GM21423 (cell line): Measurements from ENCODE around the gene ADAMTS5.

Experiments used
- ATAC-seq: cut with Tn5 transposase; IDR thresholded peaks from one replicate; pipeline ENCODE4 v1.9.1; 2021; ENCODE audit warnings: mild to moderate bottlenecking, moderate library complexity; ENCODE audit not compliant: unreplicated experiment

ADAMTS5 gene

DNA sequence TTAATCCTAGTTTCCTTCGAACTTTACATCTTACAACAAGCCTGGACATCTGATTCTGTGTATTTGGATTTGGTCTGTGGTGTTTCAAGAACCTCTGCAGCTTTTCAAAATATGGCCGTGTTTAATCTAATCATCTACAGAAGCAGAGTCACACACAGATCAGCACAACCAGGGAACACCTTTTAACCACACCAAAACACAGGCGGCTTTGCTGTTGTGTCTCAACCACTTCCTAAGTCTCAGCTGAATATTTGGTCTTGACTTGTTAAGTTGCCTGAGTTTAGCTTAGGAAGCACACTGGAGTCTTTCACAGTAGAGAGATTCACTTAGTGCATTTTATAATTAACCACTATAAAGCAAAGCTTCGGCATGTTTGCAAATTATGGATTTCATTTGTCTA lies 17.1 kb downstream of the ADAMTS5 start:
- no peak for ATAC-seq

DNA sequence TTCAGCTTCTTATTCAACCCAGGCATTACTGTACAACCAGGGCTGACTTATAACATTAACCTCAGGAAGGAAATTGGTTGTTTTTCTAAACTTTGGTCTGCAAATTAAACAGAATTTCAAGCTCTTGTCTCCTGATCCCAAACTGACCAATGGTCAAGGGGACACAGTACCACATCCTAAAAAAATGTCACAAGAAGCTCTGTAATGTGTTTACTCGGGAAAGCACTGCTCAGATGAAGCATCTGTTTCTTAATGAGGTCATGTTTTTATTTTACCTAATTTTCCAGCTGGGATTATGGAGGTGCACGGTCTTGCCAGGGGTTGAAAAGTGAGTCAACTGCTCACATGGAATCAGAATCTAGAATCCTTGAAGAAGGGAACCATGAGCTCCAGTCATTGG lies 18.7 kb downstream of the ADAMTS5 start:
- ATAC-seq: no peak

DNA sequence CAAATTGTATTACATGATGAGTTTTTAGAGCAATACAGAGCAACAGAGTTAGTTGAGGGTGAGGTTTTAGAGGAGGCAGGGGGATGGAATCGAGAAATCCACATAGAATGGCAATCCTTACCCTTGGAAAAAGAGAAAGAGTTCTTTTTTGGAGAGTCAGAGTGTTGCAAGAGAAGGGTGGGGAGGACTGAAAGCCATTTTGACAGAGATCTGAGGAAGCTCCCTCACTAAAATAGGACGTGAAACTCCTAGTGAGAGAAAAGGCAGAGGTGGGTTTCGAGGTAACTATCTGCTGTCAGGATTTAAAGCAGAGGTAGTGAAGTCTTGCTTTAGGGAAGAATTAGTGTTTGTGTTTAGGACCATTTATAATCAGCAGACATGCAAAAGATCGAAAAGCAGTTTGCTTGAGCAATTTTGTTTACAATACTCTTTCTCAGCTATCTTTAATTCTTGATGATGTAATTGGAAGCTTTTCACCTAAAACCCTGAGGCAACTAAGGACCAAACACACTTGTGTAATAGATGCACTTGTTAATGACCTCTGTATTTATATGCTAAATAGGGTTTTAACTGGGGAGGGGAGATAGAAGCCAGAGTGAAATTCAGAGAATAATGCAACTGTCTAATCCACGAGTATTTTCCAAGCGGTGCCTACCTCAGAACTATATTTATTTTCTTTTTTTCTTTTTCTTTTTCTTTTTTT lies 20.0 kb downstream of the ADAMTS5 start:
- no peak for ATAC-seq

DNA sequence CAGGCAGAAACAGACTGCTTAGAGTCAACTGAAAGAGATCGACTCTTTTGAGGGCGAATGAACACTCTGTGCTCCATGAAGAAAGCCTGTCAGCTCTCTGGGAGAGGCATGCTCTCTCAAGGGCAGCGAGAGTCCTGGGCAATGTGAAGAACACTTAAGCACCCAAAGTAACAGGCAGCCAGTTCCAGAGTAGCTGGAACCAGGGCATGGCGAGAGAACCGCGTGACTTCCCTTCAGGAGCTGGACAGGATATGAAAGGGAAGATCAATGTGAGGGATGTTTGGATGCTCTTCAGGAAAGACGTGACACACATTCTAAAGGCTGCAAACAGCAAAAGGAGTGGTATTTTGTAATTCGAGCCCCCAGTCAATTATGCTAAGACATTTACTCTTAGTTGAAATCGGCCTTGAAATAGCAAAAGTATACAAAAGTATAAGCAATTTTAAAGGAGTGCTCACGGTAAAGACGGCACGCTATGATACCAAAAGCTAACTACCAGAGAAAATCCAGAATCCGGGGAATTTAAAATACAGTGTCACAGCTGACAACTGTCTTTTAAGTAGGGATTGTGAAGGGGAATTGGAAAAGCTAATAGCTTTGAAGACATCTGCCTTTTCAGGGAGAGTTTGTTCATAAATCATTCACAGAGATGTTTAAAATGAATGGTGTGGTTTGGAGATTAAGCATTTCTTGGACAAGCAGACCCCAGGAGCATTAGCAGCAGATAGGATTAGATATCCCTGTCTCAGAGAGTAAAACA lies 20.8 kb downstream of the ADAMTS5 start:
- ATAC-seq: no peak

DNA sequence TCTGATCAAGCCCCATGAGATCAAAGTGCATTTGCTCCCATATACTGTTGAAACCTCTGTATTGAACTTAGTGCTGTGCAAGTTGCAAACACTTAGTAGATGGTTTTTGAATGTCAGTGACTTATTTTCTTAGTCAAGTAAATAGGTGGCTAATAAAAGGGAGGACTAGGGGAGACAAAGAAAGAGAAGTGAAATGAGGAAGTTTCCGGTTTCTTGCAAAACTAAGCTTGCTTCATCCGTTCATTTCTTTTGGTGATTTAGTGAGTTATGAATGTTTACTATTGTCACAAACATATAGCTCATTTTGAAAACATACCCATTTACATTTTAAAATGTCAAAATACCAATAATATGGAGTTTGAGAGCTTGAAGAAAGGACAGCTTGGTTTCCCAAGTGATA lies 23.0 kb downstream of the ADAMTS5 start:
- ATAC-seq: no peak

DNA sequence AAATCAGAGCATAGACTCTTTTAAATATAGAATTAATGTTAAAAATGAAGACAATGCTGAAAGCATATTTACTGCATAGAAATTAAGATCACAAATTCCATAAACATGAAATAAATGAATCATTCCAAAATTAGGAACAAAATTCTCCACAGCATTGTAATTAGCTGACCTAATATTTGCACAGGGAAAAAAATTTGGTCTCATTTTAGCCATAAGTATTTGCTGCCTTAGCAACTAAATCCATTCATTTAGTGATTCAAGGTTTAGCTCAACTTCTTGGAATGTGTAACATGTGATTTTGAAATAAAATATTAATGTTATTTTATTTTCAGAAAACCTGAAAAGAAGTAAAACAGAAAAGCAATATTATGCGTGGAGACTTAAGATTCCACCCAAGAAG lies 25.5 kb downstream of the ADAMTS5 start:
- no peak for ATAC-seq

DNA sequence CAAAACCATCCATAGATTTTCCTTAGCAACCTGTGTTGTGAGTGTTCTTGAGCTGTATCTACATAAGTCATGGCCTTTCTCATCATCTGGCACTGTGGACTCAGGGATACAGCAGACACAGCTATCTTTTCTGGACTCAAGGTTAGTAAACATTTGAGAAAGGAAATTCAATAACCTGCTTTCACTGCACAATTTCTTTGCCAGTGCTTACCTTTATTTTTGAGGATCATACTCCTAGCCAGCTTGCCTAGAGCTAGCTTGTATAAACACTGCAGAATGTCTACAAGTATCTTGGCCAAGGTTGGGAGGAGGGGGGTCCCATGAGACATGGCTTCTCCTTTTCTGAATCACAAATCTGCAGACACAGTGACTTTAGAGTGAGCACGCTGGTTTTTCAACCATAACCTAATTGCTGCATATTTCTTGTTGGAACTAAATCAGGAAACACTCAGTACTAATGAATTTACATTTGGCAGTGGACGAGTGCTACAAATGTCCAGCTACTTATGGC lies 27.2 kb downstream of the ADAMTS5 start:
- ATAC-seq: no peak

DNA sequence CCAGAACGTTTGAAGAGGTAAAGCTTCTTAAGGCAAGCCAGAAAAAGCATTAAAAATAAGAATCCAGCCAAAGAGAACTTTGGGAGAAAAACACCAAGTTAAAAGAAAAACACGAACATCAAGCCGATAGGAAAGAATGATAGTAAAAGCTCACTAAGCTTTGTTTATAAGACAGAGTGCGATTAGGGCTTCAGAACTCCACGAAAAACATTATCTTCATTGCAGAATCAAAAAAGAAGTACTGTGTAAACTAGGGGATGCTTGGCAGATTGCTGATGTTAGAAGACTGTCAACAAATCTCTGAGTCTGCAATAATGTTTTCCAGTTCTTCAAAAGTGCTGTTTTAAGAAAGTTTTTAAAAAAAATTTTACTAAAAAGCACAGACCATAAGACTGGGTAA lies 30.2 kb downstream of the ADAMTS5 start:
- no peak for ATAC-seq

DNA sequence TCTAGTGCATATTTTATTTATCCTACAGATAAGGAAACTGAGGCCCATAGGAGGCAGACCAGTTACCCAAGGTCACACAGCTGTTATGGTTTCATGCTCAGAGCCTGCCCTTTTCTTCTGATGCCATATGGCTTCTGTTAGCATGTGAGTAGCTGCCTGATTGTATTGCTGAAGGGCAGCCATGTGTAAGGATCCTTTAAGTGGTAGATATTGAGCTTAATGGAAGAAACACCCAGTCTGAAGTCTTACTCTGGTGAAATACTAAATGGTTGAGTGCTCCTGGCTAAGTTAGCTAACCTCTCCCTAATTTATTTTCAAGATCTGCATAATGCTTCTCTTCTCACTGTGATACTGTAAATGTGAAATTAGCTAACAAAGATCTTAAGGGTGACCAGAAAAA lies 30.9 kb downstream of the ADAMTS5 start:
- no peak for ATAC-seq

DNA sequence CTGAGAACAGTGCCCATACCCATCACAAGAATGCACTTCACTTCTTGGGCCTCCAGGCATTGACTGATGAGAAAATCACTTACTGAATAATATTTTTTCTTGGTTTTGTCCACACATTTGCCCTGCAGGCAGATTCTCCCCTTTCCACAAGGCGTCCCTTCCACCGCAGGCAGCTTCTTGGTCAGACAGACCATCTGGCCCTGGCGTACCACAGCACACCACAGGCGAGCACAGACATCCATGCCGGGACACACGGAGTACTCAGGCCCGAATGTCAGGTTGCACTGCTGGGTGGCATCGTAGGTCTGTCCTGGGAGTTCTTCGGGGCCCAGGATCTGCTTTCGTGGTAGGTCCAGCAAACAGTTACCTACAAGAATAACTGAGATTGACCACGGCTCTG lies 32.5 kb downstream of the ADAMTS5 start:
- ATAC-seq: no peak

DNA sequence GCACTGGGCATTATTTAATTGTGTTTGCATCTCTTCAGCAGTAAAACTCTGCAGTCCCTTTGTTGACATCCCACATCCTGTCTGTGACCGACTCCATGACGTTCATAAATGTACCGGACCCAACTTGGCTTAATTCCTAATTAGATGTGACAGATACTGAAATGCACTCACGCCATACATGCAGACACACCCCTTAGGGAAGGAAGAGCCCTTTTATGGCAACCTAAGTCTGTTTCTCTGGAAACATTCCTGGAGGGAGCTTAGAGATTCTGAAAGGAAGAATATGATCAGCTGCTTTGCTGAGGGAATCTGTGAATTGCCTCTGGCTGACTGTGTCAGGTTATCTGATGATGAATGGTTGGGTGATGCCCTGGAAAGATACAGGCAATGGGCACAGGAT lies 33.4 kb downstream of the ADAMTS5 start:
- ATAC-seq: no peak

DNA sequence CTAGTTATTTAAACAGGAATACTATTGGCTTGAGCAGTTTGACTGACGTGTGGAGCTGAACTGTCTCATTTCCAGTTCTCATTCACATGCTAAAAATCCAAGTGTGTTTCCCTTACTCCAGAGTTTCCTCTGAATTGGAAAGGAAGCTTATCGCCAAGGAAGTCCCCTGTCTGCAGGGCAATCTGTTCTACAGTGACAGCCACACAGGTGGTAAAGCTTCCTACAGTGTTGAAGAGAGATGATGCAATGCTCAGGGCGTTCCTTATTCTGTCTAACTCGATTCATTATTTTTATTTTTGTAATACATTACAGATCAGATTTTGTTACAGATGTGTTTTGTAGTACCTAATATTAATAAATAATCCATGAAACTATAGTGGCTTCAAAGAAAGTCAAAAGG lies 41.3 kb downstream of the ADAMTS5 start:
- no peak for ATAC-seq

DNA sequence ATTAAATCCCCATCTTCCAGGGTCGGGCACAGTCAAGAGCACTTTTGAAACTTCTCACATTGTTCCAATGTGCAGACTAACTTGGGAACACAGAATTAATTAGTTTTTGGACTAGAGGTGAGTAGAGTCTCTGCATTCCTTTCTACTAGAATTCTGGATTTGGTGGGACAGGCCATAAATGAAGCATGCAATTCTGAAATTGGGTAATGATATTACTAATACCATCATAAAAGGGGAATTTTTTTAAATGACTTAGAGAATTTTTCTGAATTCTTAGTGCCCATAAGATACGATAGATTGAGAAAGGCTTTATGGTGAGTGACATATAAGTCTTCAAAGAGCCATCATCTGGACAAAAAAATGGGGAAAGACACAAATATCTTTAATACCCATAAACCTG lies 41.8 kb downstream of the ADAMTS5 start:
- ATAC-seq: no peak

DNA sequence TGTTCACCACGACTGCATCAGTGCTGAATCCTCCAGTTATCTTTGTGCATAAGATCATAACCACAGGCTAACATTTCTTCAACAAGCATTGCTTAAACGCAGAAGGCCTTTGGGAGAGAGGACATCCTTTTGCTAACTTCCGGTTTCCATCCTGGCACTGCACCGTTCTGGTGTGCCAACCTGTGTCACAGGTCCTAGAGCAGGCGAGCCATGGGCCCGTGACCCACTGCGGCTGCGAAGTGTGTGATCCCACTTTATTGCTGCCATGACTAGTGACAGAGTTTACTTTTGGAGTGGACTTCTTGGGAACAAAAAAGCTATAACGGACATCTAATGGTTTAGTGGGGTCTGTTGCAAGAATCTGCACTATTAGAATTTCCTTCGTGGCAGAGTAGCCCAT lies 42.9 kb downstream of the ADAMTS5 start:
- no peak for ATAC-seq

DNA sequence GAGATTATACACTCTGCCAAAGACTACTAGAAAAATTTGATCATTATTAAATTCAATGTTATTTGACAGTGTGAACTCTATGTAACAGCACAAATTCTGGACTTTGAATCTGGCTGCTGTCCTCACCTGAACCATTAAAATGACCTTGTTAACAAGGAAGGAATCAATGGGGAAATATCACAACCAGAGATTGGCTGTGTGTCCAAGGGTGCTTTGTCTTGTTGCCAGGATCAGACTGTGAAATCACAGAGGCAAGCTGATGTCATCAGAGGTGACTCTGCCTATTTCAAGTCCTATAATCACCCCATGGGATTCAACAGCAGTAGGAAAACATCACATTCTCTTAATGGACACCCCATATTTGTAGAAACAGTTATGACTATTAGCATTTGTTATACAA lies 46.8 kb downstream of the ADAMTS5 start:
- ATAC-seq: no peak

DNA sequence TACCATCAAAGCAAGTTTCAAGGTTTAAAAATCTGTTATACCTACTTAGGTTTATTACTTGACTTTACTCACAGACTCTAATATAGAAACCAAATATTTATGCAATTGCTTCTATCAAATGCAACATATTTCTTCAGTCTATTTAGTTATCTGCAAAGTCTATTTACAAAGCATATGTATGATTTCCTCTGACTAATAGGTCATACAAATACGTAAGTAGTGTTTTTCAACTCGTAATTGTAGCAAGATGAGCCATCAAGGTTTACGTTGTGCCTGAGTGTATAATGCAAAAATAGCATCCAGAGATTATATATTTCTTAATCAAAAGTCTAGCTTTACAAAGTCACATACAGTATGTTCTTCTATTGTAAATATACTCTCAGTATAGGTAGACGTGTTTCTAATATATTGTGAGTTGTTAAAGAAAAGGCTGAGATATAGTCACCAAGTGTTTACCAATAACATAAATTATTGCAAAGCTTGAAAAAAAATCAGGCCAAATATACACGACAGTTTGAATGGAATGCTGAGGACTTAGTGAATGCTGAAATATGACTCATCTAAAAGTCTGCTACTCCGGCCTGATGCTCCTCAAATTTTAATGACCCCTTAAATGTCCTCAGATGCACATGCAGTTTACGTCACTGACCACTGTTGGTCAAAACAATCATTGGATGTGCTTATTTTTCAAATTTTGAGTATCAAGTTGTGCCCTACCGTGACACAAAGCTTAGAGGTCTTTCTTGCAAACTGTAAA lies 48.4 kb downstream of the ADAMTS5 start:
- ATAC-seq: no peak

DNA sequence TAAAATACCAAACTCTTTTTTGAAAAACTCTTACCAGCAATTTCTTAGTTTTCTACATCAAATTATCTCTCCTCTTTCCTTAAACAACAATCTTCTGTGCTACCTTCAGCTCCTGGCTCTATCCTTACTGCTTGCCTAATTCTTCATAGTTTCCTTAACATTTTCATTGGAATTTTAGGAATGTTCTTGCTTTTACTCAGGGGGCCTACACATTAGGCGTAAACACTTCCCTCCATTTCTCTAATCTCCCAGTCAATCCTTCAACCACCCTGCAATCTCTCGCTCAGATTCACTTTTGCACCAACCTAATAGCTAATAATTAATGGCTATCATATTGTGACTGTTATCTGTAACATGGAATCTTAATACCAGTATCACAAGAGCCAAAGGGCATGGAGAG lies 50.1 kb downstream of the ADAMTS5 start:
- no peak for ATAC-seq

DNA sequence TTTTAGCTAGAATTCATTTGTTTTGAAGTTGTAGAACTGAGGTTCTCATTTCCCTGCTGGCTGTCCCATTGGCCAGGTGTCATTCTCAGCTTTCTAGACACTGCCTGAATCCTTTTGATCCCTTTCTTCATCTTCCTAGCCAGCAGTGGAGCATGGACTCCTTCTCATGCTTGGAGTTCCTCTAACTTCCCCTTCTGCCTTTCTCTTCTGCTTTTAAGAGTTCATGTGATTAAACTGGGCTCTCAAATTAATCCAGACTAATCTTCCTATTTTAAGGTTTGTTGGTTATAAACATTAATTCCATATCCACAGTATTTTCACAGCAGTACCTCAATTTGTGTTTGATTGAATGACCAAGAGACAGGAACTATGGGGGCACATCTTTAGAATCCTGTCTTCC lies 52.3 kb downstream of the ADAMTS5 start:
- no peak for ATAC-seq

DNA sequence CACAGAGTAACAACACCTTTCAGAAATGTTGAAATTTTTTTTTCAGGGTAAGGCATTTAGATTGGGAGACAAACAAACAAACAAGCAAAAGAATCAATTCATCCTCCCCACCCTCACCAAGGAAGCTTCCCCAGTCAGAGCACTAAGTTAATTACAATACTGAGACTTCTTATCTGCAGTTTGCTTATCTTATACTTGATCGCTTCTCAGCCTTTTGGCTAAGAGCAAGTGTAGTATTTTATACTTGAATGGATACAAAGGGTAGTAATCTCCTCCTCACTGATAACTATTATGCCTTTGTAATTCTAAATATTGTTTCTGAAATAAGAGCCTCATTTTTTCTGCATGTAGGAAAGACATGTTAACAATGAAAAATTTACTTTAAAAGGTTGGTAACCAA lies 54.4 kb downstream of the ADAMTS5 start:
- ATAC-seq: no peak

DNA sequence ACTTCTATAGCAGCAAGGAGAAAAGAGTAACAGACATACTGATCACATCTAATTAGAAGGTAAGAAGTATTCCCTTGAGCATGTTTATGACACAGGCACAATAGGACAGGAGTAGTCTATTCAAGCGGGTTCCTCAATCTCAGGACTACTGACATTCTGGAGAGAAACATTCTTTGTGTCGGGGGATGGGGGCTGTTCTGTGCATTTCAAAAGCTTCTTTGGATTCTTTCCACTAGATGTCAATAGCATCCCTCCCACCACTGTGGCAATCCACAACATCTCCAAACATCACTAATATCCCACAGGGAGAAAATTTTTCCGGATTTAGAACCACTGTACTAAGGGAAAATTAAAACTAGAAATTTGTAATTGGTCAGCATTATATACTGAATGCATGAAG lies 56.9 kb downstream of the ADAMTS5 start:
- ATAC-seq: no peak

DNA sequence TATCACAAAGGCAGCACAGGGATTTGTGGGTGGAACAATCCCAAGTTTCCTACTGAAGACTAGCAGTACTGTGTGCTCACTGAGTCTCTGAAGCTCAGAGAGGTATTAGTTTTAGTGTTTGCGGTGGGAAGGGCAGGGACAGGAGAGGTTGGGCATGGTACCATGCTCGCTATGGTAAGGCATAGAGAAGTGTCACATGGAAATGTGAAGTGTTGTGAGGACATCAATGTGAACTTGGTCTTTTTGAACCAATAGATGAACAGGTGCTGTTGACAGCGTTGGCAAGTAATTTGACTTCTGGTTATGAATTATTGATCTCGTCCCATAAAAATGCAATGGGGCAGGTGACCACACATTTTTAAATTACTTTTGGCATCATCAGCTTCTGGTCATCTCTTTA lies 65.9 kb downstream of the ADAMTS5 start:
- no peak for ATAC-seq

DNA sequence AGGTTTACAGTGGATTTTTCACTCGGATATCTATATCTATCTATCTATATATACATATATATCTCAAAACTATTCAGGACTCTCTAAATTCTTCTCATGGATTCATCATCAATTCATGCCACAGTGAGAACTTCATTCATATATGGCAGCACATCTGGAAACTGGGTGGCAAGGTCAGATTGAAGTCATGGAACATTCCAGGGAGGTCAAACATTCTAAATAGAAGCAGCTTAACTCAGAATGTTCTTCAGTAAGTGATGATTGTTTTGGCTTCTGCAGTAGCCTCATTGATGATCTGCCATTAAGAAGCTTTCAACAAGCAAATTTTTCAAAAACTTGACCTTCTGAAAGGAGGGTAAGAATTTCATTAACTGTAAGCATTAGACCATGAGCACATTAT lies 74.7 kb downstream of the ADAMTS5 start:
- ATAC-seq: no peak
